K562 (cell line): ENCODE data around the gene WAS. TPM values are rescaled to one million over a fixed set of nuclear protein-coding genes. Genes with fewer than 3 reads are reported as not detected.

Source experiments
- BRF1 ChIP-seq: IDR thresholded peaks from 3 replicates; pipeline ENCODE4 v1.6.1; 2011; ENCODE audit warnings: borderline replicate concordance, mild to moderate bottlenecking; ENCODE audit not compliant: insufficient read length; ENCODE audit errors: extremely low read depth
- E2F4 ChIP-seq: sonication (generic); formaldehyde crosslinking; IDR thresholded peaks from 2 replicates; pipeline ENCODE4 v1.8.0; 2022; ENCODE audit warnings: mild to moderate bottlenecking, low read depth, missing genetic modification reagents
- RBFOX2 ChIP-seq: fragments of 200-400 bp; formaldehyde crosslinking; IDR thresholded peaks from 2 replicates; pipeline ENCODE4 v1.6.1; 2017; ENCODE audit warnings: low read depth, mild to moderate bottlenecking, low read length, moderate library complexity
- SAP30 ChIP-seq: fragments of 200-600 bp; sonication (generic); IDR thresholded peaks from 2 replicates; pipeline ENCODE4 v1.6.1; 2012; ENCODE audit warnings: borderline replicate concordance, low read depth, mild to moderate bottlenecking, moderate library complexity, low read length, control low read depth, inconsistent platforms; ENCODE audit not compliant: insufficient read depth, poor library complexity, severe bottlenecking
- SETDB1 ChIP-seq: IDR thresholded peaks from one replicate; pipeline ENCODE4 v1.6.1; 2012; ENCODE audit warnings: low read length, control low read depth, inconsistent platforms
- TRIM24 ChIP-seq, 2 experiments: fragments of 450-650 bp; IDR thresholded peaks; 2 replicates each; pipeline ENCODE4 v1.6.1; 2016
- ZBTB17 ChIP-seq: fragments of 450-650 bp; formaldehyde crosslinking; IDR thresholded peaks from 2 replicates; pipeline ENCODE4 v1.4.0; 2020; ENCODE audit warnings: mild to moderate bottlenecking
- ZNF277 ChIP-seq: fragments of 250-450 bp; sonication (Bioruptor Pico); IDR thresholded peaks from 2 replicates; pipeline ENCODE4 v1.8.0; 2022; ENCODE audit warnings: inconsistent platforms, mild to moderate bottlenecking, moderate library complexity, borderline replicate concordance
- ZNF507 ChIP-seq: conservative IDR thresholded peaks from 2 replicates; pipeline ENCODE4 v1.6.1; 2017; ENCODE audit warnings: missing genetic modification characterization, missing compliant biosample characterization
- polyA plus RNA-seq, 8 experiments: library from polyadenylated mRNA; depleted of rRNA in 4 of 8; stranded (reverse) in 5 of 8; unstranded in 3 of 8; fragments of >200 nt; fragmentation: Nextera tagmentation in 2 of 8; fragmentation: Illumina TruSeq in 1 of 8; extraction: Ambion mirVana in 2 of 8; extraction: Trizol in 1 of 8; gene quantifications; 2 replicates each; pipeline versions ENCODE4 v1.2.1 to v1.2.3, GENCODE V29; 2011 to 2014; ENCODE audit warnings: inconsistent platforms in 1 of 8, missing spikeins in 1 of 8
- total RNA-seq, 7 experiments: library from RNA; depleted of rRNA in 6 of 7; stranded (reverse); fragments of >200 nt in 6 of 7; fragmentation: Illumina TruSeq in 2 of 7; extraction: Trizol in 2 of 7; gene quantifications; 2 replicates each; pipeline versions ENCODE4 v1.2.1 to v1.2.3, GENCODE V29; 2011 to 2021; ENCODE audit warnings: low replicate concordance in 1 of 7
- TF ChIP-seq, protein P1 (sequence below): sonication (generic); formaldehyde crosslinking; IDR thresholded peaks from 2 replicates; pipeline ENCODE4 v1.8.0; 2022; ENCODE audit warnings: missing genetic modification reagents, mild to moderate bottlenecking, moderate library complexity, borderline replicate concordance
- TF ChIP-seq, protein P2 (sequence below): fragments of 450-650 bp; formaldehyde crosslinking; IDR thresholded peaks from 2 replicates; pipeline ENCODE4 v1.4.0; 2022; ENCODE audit warnings: missing genetic modification characterization

The WAS gene
- total and polyA plus RNA-seq, 9 of the 15 experiments (the other 6 are each of a cell fraction or from before 2014, with no cell fraction given): 0.11 to 16.1 (median 3.8) TPM

- TF ChIP-seq, protein P1, sequence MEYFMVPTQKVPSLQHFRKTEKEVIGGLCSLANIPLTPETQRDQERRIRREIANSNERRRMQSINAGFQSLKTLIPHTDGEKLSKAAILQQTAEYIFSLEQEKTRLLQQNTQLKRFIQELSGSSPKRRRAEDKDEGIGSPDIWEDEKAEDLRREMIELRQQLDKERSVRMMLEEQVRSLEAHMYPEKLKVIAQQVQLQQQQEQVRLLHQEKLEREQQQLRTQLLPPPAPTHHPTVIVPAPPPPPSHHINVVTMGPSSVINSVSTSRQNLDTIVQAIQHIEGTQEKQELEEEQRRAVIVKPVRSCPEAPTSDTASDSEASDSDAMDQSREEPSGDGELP (CRISPR knock-in tag): peak; percentile 53; the same call in 1 of the 2 replicates
- TF ChIP-seq TRIM24 (IDR thresholded peaks at IDR 0.05) (no peak), SETDB1 (no peak), ZNF277 (CRISPR knock-in tag) (no peak), RBFOX2 (peak; percentile 87), BRF1 (no peak), ZNF507 (tag) (no peak), ZBTB17 (CRISPR knock-in tag) (no peak), E2F4 (CRISPR knock-in tag) (no peak), SAP30 (no peak)
- TF ChIP-seq, protein P2, sequence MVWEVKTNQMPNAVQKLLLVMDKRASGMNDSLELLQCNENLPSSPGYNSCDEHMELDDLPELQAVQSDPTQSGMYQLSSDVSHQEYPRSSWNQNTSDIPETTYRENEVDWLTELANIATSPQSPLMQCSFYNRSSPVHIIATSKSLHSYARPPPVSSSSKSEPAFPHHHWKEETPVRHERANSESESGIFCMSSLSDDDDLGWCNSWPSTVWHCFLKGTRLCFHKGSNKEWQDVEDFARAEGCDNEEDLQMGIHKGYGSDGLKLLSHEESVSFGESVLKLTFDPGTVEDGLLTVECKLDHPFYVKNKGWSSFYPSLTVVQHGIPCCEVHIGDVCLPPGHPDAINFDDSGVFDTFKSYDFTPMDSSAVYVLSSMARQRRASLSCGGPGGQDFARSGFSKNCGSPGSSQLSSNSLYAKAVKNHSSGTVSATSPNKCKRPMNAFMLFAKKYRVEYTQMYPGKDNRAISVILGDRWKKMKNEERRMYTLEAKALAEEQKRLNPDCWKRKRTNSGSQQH (CRISPR knock-in tag): no peak
Observed at GRCh38 chrX:48737213-48737938, 53.8 kb downstream of the WAS start (continued).
